GM20000 (cell line): ENCODE data around the gene CLCN7.

Experiments
- DNase-seq: peaks from one replicate; pipeline ENCODE4 v3.0.0; 2012; ENCODE audit warnings: low spot score
- CTCF ChIP-seq: IDR thresholded peaks from 2 replicates; pipeline ENCODE4 v1.5.1; 2012; ENCODE audit warnings: mild to moderate bottlenecking, control low read depth; ENCODE audit errors: extremely low read depth, missing control alignments

The CLCN7 gene

GRCh38 chr16:1420111-1420539 is 54.7 kb downstream of the CLCN7 start:
- no peak for DNase-seq
- TF ChIP-seq CTCF, result no peak

- no peak for DNase-seq
- no peak for TF ChIP-seq CTCF
Measured at GRCh38 chr16:1416521-1416941, 58.3 kb downstream of the CLCN7 start.

- no peak for TF ChIP-seq CTCF
- peak; percentile 97 for DNase-seq
Measured at GRCh38 chr16:1414532-1415260, 60.1 kb downstream of the CLCN7 start, which contains the start of gene UNKL. UNKL (minus strand) TSS chr16:1414704; CDS start chr16:1414691, 13 bp downstream.

- TF ChIP-seq CTCF, result peak; percentile 63
- peak; percentile 85 for DNase-seq
Measured at GRCh38 chr16:1413684-1414531, 60.9 kb downstream of the CLCN7 start.

- no peak for TF ChIP-seq CTCF
- no peak for DNase-seq
Measured at GRCh38 chr16:1412847-1413246, 62.0 kb downstream of the CLCN7 start.

GRCh38 chr16:1408171-1408837 is 66.5 kb downstream of the CLCN7 start:
- peak; percentile 97 for DNase-seq
- no peak for TF ChIP-seq CTCF
